GM23338 (cell line): ENCODE measurements around the gene TRPM3. TPM values are rescaled to one million over a fixed set of nuclear protein-coding genes. Genes with fewer than 3 reads are reported as not detected.

Experiments
- ATAC-seq: fragments of 200-7000 bp; cut with Tn5 transposase; 3 replicates; pipeline ENCODE4 v1.9.1; 2020
- DNase-seq: peaks from one replicate; pipeline ENCODE4 v3.0.0-alpha.2; 2015; ENCODE audit warnings: low spot score
- H2AFZ ChIP-seq: fragments of 200-600 bp; sonication (generic); 2 replicates; pipeline ENCODE4 v1.8.0; 2016; ENCODE audit warnings: antibody characterized with exemption, mild to moderate bottlenecking, moderate library complexity
- H3F3A ChIP-seq: fragments of 200-600 bp; sonication (generic); replicated peaks from 2 replicates; pipeline ENCODE4 v1.8.0; 2017; ENCODE audit warnings: antibody characterized with exemption, mixed run types, low read depth
- H3K27ac ChIP-seq: fragments of 200-600 bp; sonication (generic); 2 replicates; pipeline ENCODE4 v1.6.1; 2016; ENCODE audit warnings: low read depth
- H3K27me3 ChIP-seq: fragments of 200-600 bp; sonication (generic); 2 replicates; pipeline ENCODE4 v1.8.0; 2016; ENCODE audit warnings: mild to moderate bottlenecking, mixed run types, moderate library complexity; ENCODE audit not compliant: insufficient read depth
- H3K36me3 ChIP-seq: fragments of 200-600 bp; sonication (generic); 2 replicates; pipeline ENCODE4 v1.8.0; 2016; ENCODE audit warnings: mild to moderate bottlenecking; ENCODE audit not compliant: insufficient read depth
- H3K4me1 ChIP-seq: fragments of 200-600 bp; sonication (generic); 2 replicates; pipeline ENCODE4 v1.8.0; 2016; ENCODE audit warnings: mild to moderate bottlenecking, moderate library complexity; ENCODE audit not compliant: insufficient read depth
- H3K4me2 ChIP-seq: fragments of 200-600 bp; sonication (generic); 2 replicates; pipeline ENCODE4 v1.7.1; 2017; ENCODE audit warnings: mixed run types
- H3K4me3 ChIP-seq: fragments of 200-600 bp; sonication (generic); 2 replicates; pipeline ENCODE4 v1.6.1; 2016; ENCODE audit warnings: mixed run types
- H3K79me2 ChIP-seq: fragments of 200-600 bp; sonication (generic); replicated peaks from 2 replicates; pipeline ENCODE4 v1.8.0; 2017; ENCODE audit warnings: mild to moderate bottlenecking; ENCODE audit not compliant: insufficient read depth
- H3K9me2 ChIP-seq: fragments of 200-600 bp; sonication (generic); 2 replicates; pipeline ENCODE4 v1.8.0; 2017; ENCODE audit not compliant: insufficient read depth
- H4K20me1 ChIP-seq: fragments of 200-600 bp; sonication (generic); replicated peaks from 2 replicates; pipeline ENCODE4 v1.8.0; 2017; ENCODE audit warnings: mild to moderate bottlenecking; ENCODE audit not compliant: insufficient read depth
- H3K27ac Mint-ChIP-seq: 2 replicates; pipeline ENCODE4 v1.8.0; 2020; ENCODE audit warnings: inconsistent platforms, mild to moderate bottlenecking, moderate library complexity, mixed read lengths
- H3K27me3 Mint-ChIP-seq: 3 replicates; pipeline ENCODE4 v1.8.0; 2022; ENCODE audit warnings: low read depth, mild to moderate bottlenecking, moderate library complexity, mixed read lengths, inconsistent platforms; ENCODE audit not compliant: insufficient read depth, poor library complexity
- H3K36me3 Mint-ChIP-seq: 3 replicates; pipeline ENCODE4 v1.8.0; 2021; ENCODE audit warnings: low read depth, mild to moderate bottlenecking, inconsistent platforms, moderate library complexity, mixed read lengths
- H3K4me1 Mint-ChIP-seq: 3 replicates; pipeline ENCODE4 v1.8.0; 2020; ENCODE audit warnings: mild to moderate bottlenecking, inconsistent platforms, mixed read lengths
- H3K4me3 Mint-ChIP-seq: 3 replicates; pipeline ENCODE4 v1.8.0; 2021; ENCODE audit warnings: moderate library complexity, mild to moderate bottlenecking, inconsistent platforms, mixed read lengths
- H3K9me3 Mint-ChIP-seq: 3 replicates; pipeline ENCODE4 v1.8.0; 2020; ENCODE audit warnings: moderate library complexity, mild to moderate bottlenecking, inconsistent platforms, mixed read lengths
- EZH2phosphoT487 ChIP-seq: fragments of 200-600 bp; sonication (generic); IDR thresholded peaks from one replicate; pipeline ENCODE4 v1.8.1; 2018; ENCODE audit warnings: antibody characterized with exemption; ENCODE audit not compliant: unreplicated experiment
- JUNB ChIP-seq: IDR thresholded peaks from one replicate; pipeline ENCODE4 v1.6.1; 2016; ENCODE audit warnings: antibody characterized with exemption; ENCODE audit not compliant: unreplicated experiment
- STAT1 ChIP-seq: IDR thresholded peaks from one replicate; pipeline ENCODE4 v1.6.1; 2016; ENCODE audit warnings: antibody characterized with exemption; ENCODE audit not compliant: unreplicated experiment
- ZNF462 ChIP-seq: fragments of 250-450 bp; sonication (Bioruptor Pico); IDR thresholded peaks from 2 replicates; pipeline ENCODE4 v1.5.0; 2020; ENCODE audit warnings: mild to moderate bottlenecking, moderate library complexity
- polyA plus RNA-seq: library from polyadenylated mRNA; unstranded; fragments of >200 nt; fragmentation: Nextera tagmentation; extraction: Ambion mirVana; gene quantifications from 2 replicates; pipeline ENCODE4 v1.2.1, GENCODE V29; 2016
- total RNA-seq: library from RNA; depleted of rRNA; stranded (reverse); fragments of >200 nt; shearing (Covaris generic); gene quantifications from 2 replicates; pipeline ENCODE4 v1.2.3, GENCODE V29; 2014

Gene TRPM3
- total and polyA plus RNA-seq, 2 experiments from 2014 or later = 2.8 to 8.2 TPM

- TF ChIP-seq ZNF462 (CRISPR knock-in tag) (no peak), STAT1 (no peak)
Measured at GRCh38 chr9:70878576-70878975, 242.8 kb downstream of the TRPM3 start (continued).

- TF ChIP-seq ZNF462 (CRISPR knock-in tag) = no peak
- no peak for TF ChIP-seq EZH2phosphoT487
- no peak for TF ChIP-seq JUNB
- Histone ChIP-seq H3K4me2 (no peak overlapping the region), H3F3A (no peaks in the 10 kb centered on the region), H3K36me3 (no peaks in the 10 kb centered on the region), H3K27ac (no peak overlapping the region), H3K4me3 (no peak overlapping the region), H3K9me2 (no peaks in the 10 kb centered on the region; the same call in 1 of the 2 replicates), H2AFZ (no peak overlapping the region), H3K4me1 (no peaks in the 10 kb centered on the region), H3K27me3 (no peaks in the 10 kb centered on the region), H3K79me2 (no peaks in the 10 kb centered on the region), H4K20me1 (no peaks in the 10 kb centered on the region)
- H3K27me3 Mint-ChIP-seq = no peaks in the 10 kb centered on the region
- no peak overlapping the region for H3K27ac Mint-ChIP-seq
- ATAC-seq (no peak), DNase-seq (no peak)
- H3K9me3 Mint-ChIP-seq = no peaks in the 10 kb centered on the region
- H3K4me3 Mint-ChIP-seq = no peak overlapping the region
- H3K36me3 Mint-ChIP-seq = no peaks in the 10 kb centered on the region
- 0 out of 3 replicates have a peak, but pooled peaks cover 6% of the 10 kb centered on the region for H3K4me1 Mint-ChIP-seq
Measured at GRCh38 chr9:70874451-70874850, 247.0 kb downstream of the TRPM3 start.
